GM18868 (cell line): ENCODE data around the gene CACNG8.

Experiments
- ATAC-seq: cut with Tn5 transposase; IDR thresholded peaks from one replicate; pipeline ENCODE4 v1.9.1; 2021; ENCODE audit warnings: mild to moderate bottlenecking, moderate library complexity; ENCODE audit not compliant: unreplicated experiment

CACNG8 gene

DNA sequence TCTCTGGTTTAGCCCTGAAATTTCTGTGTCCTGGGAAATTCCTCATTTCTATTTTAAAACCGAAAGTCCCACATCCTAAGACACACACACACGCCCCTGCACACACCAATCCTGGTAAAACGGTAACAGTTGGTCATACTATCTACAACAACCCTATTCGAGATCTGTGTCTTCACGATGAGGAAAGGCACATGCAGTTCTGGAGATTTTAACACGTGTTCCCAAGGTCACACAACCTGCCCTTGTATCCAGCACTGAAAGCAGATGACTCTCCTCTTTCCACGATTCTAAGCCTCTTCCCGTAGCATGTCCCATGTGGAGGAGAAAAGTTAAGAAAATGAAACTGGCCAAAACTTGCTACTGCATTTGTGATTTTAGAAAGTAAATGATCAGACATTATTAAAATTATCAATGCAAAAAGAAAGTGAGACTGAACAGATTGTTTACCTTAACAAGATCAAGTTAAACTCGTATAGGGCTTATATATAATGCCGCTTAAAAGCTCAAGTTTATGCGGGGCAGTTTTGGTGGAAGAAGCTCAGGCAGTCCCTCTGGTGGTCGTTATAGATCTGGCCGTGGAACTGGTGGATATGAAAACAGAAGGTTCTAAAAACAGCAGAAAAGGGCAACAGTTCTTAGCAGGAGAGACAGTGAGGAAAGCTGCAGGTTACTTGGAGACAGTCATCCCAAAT lies 68.3 kb downstream of the CACNG8 start:
- ATAC-seq: no peak

GRCh38 chr19:54035215-54036178 lies 72.8 kb downstream of the CACNG8 start:
- ATAC-seq: no peak

DNA sequence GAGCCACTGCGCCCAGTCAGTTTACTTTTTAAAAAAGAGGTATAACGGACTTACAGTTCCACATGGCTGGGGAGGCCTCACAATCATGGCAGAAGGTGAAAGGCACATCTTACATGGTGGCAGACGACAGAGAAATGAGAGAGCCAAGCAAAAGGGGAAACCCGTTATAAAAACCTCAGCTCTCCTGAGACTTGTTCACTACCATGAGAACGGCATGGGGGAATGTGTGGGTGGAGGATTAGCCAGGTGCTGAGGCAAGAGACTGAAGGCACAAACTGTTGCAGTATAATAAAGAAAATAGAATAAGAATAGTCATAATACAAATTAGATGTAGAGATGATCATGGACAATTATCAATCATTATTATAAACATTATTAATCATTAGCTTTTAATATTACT lies 73.8 kb downstream of the CACNG8 start:
- peak; percentile 54 for ATAC-seq
